H1 (cell line): ENCODE data around the gene SLC22A13. TPM values are rescaled to one million over a fixed set of nuclear protein-coding genes. Genes with fewer than 3 reads are reported as not detected.

Source experiments
- CTCF ChIA-PET: fragments of 300-600 bp; sonication (Branson Sonifier 250); formaldehyde crosslinking; loops from one replicate; lab custom pipeline; 2021; ENCODE audit not compliant: partially characterized antibody; lab: Charles Lee
- POLR2A ChIA-PET: fragments of 300-600 bp; sonication (Branson Sonifier 250); formaldehyde crosslinking; loops from one replicate; lab custom pipeline; 2021; ENCODE audit warnings: inconsistent platforms; ENCODE audit not compliant: partially characterized antibody; lab: Charles Lee
- DNase-seq, 2 experiments: peaks; one replicate each; pipeline versions ENCODE4 v3.0.0 to v3.0.0-alpha.2; 2010 to 2022; ENCODE audit warnings: low spot score in 2 of 2, low read depth in 1 of 2, mixed read lengths in 1 of 2
- FAIRE-seq: peaks from 2 replicates; lab custom pipeline; 2011; peaks lifted over from hg19 to GRCh38; lab: Jason Lieb, UNC
- H2AFZ ChIP-seq: 2 replicates; pipeline ENCODE4 v1.8.1; 2012; ENCODE audit warnings: low read length, inconsistent platforms
- H2AK5ac ChIP-seq: 2 replicates; pipeline ENCODE4 v1.6.1; 2013; ENCODE audit warnings: low read depth, low read length
- H2BK120ac ChIP-seq: replicated peaks from 2 replicates; pipeline ENCODE3; 2013; ENCODE audit warnings: low read depth, low read length, inconsistent platforms
- H2BK12ac ChIP-seq: 2 replicates; pipeline ENCODE4 v1.6.1; 2013; ENCODE audit warnings: low read depth, low read length
- H2BK15ac ChIP-seq: 2 replicates; pipeline ENCODE4 v1.6.1; 2013; ENCODE audit warnings: low read length
- H2BK20ac ChIP-seq: 2 replicates; pipeline ENCODE4 v1.6.1; 2013; ENCODE audit warnings: low read length
- H2BK5ac ChIP-seq: 2 replicates; pipeline ENCODE4 v1.6.1; 2013; ENCODE audit warnings: low read depth, low read length
- H3K14ac ChIP-seq: 2 replicates; pipeline ENCODE4 v1.6.1; 2013; ENCODE audit warnings: inconsistent platforms; ENCODE audit not compliant: insufficient read length
- H3K18ac ChIP-seq: 2 replicates; pipeline ENCODE4 v1.6.1; 2013; ENCODE audit warnings: low read length; ENCODE audit errors: extremely low read depth
- H3K23ac ChIP-seq: 2 replicates; pipeline ENCODE4 v1.6.1; 2013; ENCODE audit warnings: inconsistent platforms; ENCODE audit not compliant: insufficient read length
- H3K23me2 ChIP-seq: 2 replicates; pipeline ENCODE4 v1.6.1; 2013; ENCODE audit warnings: low read depth, low read length
- H3K27ac ChIP-seq: 2 replicates; pipeline ENCODE4 v1.6.1; 2011; ENCODE audit warnings: low read depth, low read length, inconsistent platforms
- H3K27me3 ChIP-seq, 4 experiments: replicated peaks in 1 of 4; 1 replicate in 1 of 4; 2 replicates in 3 of 4; pipeline versions ENCODE4 v1.6.1 to v1.8.1; 2011 to 2013; ENCODE audit warnings: low read length in 3 of 4, mild to moderate bottlenecking in 3 of 4, inconsistent platforms in 2 of 4, mixed read lengths in 2 of 4, moderate library complexity in 1 of 4; ENCODE audit not compliant: control insufficient read depth in 3 of 4, insufficient read depth in 3 of 4; ENCODE audit errors: extremely low read depth in 1 of 4
- H3K36me3 ChIP-seq, 4 experiments: 2 replicates each; pipeline versions ENCODE4 v1.6.1 to v1.8.1; 2011 to 2013; ENCODE audit warnings: mild to moderate bottlenecking in 4 of 4, low read length in 3 of 4, moderate library complexity in 2 of 4, control low read depth in 1 of 4, inconsistent platforms in 1 of 4; ENCODE audit not compliant: insufficient read depth in 4 of 4, control insufficient read depth in 2 of 4
- H3K4ac ChIP-seq: replicated peaks from 2 replicates; pipeline ENCODE3; 2013; ENCODE audit warnings: low read length, low read depth, mixed read lengths, inconsistent platforms; ENCODE audit not compliant: insufficient read length
- H3K4me1 ChIP-seq, 4 experiments: replicated peaks in 1 of 4; 1 replicate in 1 of 4; 2 replicates in 3 of 4; pipeline versions ENCODE4 v1.6.1 to v1.8.1; 2011 to 2013; ENCODE audit warnings: low read length in 3 of 4, inconsistent platforms in 2 of 4, mixed read lengths in 1 of 4; ENCODE audit not compliant: insufficient read depth in 4 of 4, control insufficient read depth in 3 of 4
- H3K4me2 ChIP-seq, 2 experiments: 2 replicates each; pipeline versions ENCODE4 v1.6.1 to v1.8.1; 2011 to 2013; ENCODE audit warnings: low read depth in 2 of 2, low read length in 2 of 2, control low read depth in 1 of 2, inconsistent platforms in 1 of 2, mild to moderate bottlenecking in 1 of 2; ENCODE audit not compliant: insufficient read depth in 1 of 2
- H3K4me3 ChIP-seq, 4 experiments: fragments of 200-600, 300-600 bp in 1 of 4; sonication (generic), shearing (Covaris generic), sonication (Bioruptor Twin) in 1 of 4; 2 replicates each; pipeline versions ENCODE4 v1.5.1 to v1.8.1; 2011 to 2016; ENCODE audit warnings: low read length in 4 of 4, low read depth in 3 of 4, control low read depth in 2 of 4, inconsistent platforms in 2 of 4, mild to moderate bottlenecking in 2 of 4, mixed read lengths in 1 of 4, moderate library complexity in 1 of 4; ENCODE audit not compliant: insufficient read depth in 2 of 4; ENCODE audit errors: extremely low read depth in 1 of 4
- H3K56ac ChIP-seq: replicated peaks from 2 replicates; pipeline ENCODE3; 2013; ENCODE audit warnings: low read depth, mild to moderate bottlenecking, mixed read lengths, low read length, inconsistent platforms; ENCODE audit not compliant: insufficient read length
- H3K79me1 ChIP-seq: 2 replicates; pipeline ENCODE4 v1.6.1; 2013; ENCODE audit warnings: low read depth, low read length, control low read depth
- H3K79me2 ChIP-seq, 2 experiments: 2 replicates each; pipeline versions ENCODE4 v1.6.1 to v1.8.1; 2012 to 2013; ENCODE audit warnings: low read length in 2 of 2, mild to moderate bottlenecking in 2 of 2, inconsistent platforms in 1 of 2; ENCODE audit not compliant: insufficient read depth in 2 of 2, control insufficient read depth in 1 of 2
- H3K9ac ChIP-seq, 4 experiments: replicated peaks in 1 of 4; 1 replicate in 1 of 4; 2 replicates in 3 of 4; pipeline versions ENCODE4 v1.6.1 to v1.8.1; 2011 to 2013; ENCODE audit warnings: low read depth in 3 of 4, low read length in 3 of 4, control low read depth in 2 of 4, mild to moderate bottlenecking in 2 of 4, moderate library complexity in 2 of 4, inconsistent platforms in 1 of 4; ENCODE audit errors: extremely low read depth in 1 of 4
- H3K9me3 ChIP-seq, 2 experiments: 2 replicates each; pipeline versions ENCODE4 v1.6.1 to v1.8.1; 2012 to 2013; ENCODE audit warnings: mild to moderate bottlenecking in 2 of 2, moderate library complexity in 2 of 2, control low read depth in 1 of 2, inconsistent platforms in 1 of 2, low read depth in 1 of 2, low read length in 1 of 2, mixed read lengths in 1 of 2; ENCODE audit not compliant: insufficient read depth in 2 of 2
- H4K20me1 ChIP-seq, 2 experiments: replicated peaks in 1 of 2; 2 replicates each; pipeline versions ENCODE3 to v1.8.1; 2011 to 2013; ENCODE audit warnings: inconsistent platforms in 2 of 2, low read length in 2 of 2, mild to moderate bottlenecking in 1 of 2; ENCODE audit not compliant: insufficient read depth in 2 of 2, control insufficient read depth in 1 of 2
- H4K5ac ChIP-seq: 2 replicates; pipeline ENCODE4 v1.6.1; 2013; ENCODE audit warnings: low read length, low read depth, mixed read lengths, inconsistent platforms; ENCODE audit not compliant: insufficient read length
- H4K8ac ChIP-seq: 2 replicates; pipeline ENCODE4 v1.8.0; 2013; ENCODE audit warnings: mild to moderate bottlenecking, moderate library complexity, low read length, inconsistent platforms; ENCODE audit not compliant: insufficient read depth; ENCODE audit errors: extremely low read depth
- H4K91ac ChIP-seq: replicated peaks from 2 replicates; pipeline ENCODE3; 2013; ENCODE audit warnings: low read length, mixed read lengths, inconsistent platforms; ENCODE audit not compliant: insufficient read length
- ATF2 ChIP-seq: IDR thresholded peaks from 2 replicates; pipeline ENCODE4 v1.6.1; 2012; ENCODE audit warnings: low read length, inconsistent platforms
- GABPA ChIP-seq: IDR thresholded peaks from 2 replicates; pipeline ENCODE4 v1.6.1; 2011; ENCODE audit warnings: mild to moderate bottlenecking, low read length, moderate library complexity, borderline replicate concordance; ENCODE audit not compliant: insufficient read depth
- GTF2F1 ChIP-seq: IDR thresholded peaks from 2 replicates; pipeline ENCODE4 v1.6.1; 2012; ENCODE audit warnings: low read depth, low read length, improper control_type of control experiment, borderline replicate concordance
- SP4 ChIP-seq: IDR thresholded peaks from 2 replicates; pipeline ENCODE4 v1.6.1; 2012; ENCODE audit warnings: low read length, inconsistent platforms
- TBP ChIP-seq: IDR thresholded peaks from 2 replicates; pipeline ENCODE4 v1.6.1; 2011; ENCODE audit warnings: low read depth, low read length, improper control_type of control experiment
- WGBS, 2 experiments: shearing (Covaris generic) in 1 of 2; methylation state at CpG; one replicate each; pipeline versions ENCODE4 v1.1.6 to v1.1.7; 2013 to 2015; ENCODE audit warnings: low lambda C conversion rate in 2 of 2, mixed read lengths in 2 of 2, inconsistent platforms in 1 of 2, low coverage in 1 of 2, missing lambda C conversion rate in 1 of 2; ENCODE audit not compliant: insufficient replicate concordance in 2 of 2, insufficient coverage in 1 of 2, insufficient read length in 1 of 2; ENCODE audit errors: extremely low coverage in 1 of 2, missing lambda C conversion rate in 1 of 2; 5-methylcytosine and 5-hydroxymethylcytosine counted together
- polyA plus RNA-seq, 7 experiments: library from polyadenylated mRNA; depleted of rRNA in 3 of 7; stranded (reverse) in 5 of 7; unstranded in 2 of 7; fragments of >200 nt in 5 of 7; fragments of 200-250 nt in 2 of 7; gene quantifications; 1 replicate in 5 of 7; 2 replicates in 1 of 7; 4 replicates in 1 of 7; pipeline versions ENCODE4 v1.2.1 to v1.2.3, GENCODE V29; 2011 to 2013; ENCODE audit warnings: missing spikeins in 2 of 7, mixed read lengths in 2 of 7
- total RNA-seq: library from RNA; stranded (reverse); fragmentation: NEBNext Ultra II Directional; extraction: Animal tissue kit (Norgen Biotek cat#: 25700); gene quantifications from 2 replicates; pipeline ENCODE4 v1.2.1, GENCODE V29; 2021

The SLC22A13 gene
- total and polyA plus RNA-seq, 2 of the 8 experiments (the other 6 are each of a cell fraction or from before 2014, with no cell fraction given), result 0.05 to 0.41 TPM

- no peak overlapping the region for H2AK5ac ChIP-seq
- DNase-seq (no peak), FAIRE-seq (no peak)
- POLR2A ChIA-PET, result interaction anchor here (1.1 kb wide), 1 partner anchor 11 kb away, joined by 3 read pairs; no protein-coding TSS in a partner anchor
- no peaks in the 10 kb centered on the region for H3K27me3 ChIP-seq
- no peak overlapping the region for H2BK120ac ChIP-seq
- H2BK20ac ChIP-seq, result no peak overlapping the region
- no peak overlapping the region for H4K5ac ChIP-seq
- H3K4ac ChIP-seq, result no peak overlapping the region
- no peak overlapping the region for H3K14ac ChIP-seq
- H4K91ac ChIP-seq, result no peak overlapping the region
- H3K9me3 ChIP-seq, result no peaks in the 10 kb centered on the region
- no peak overlapping the region for H4K8ac ChIP-seq
- no peak overlapping the region for H3K56ac ChIP-seq
- CTCF ChIA-PET, result interaction anchor here (0.7 to 1.7 kb wide), 2 partner anchors 65 to 99 kb away, joined by 3 to 5 read pairs; no protein-coding TSS in a partner anchor
- H3K79me1 ChIP-seq, result no peaks in the 10 kb centered on the region
- H3K23me2 ChIP-seq, result no peaks in the 10 kb centered on the region
- H2AFZ ChIP-seq, result no peak overlapping the region
- H3K4me3 ChIP-seq, result no peak overlapping the region
- no peak overlapping the region for H3K4me2 ChIP-seq
- H3K79me2 ChIP-seq, result no peaks in the 10 kb centered on the region
- no peak overlapping the region for H3K9ac ChIP-seq
- no peak overlapping the region for H2BK5ac ChIP-seq
- H3K23ac ChIP-seq, result no peak overlapping the region
- TF ChIP-seq ATF2 (no peak), TBP (no peak), GABPA (no peak), GTF2F1 (no peak), SP4 (no peak)
- H2BK15ac ChIP-seq, result no peak overlapping the region
- H3K18ac ChIP-seq, result no peak overlapping the region
- peaks cover 0 to 33% (median 13%) of the 10 kb centered on the region in 4 experiments; a peak in 5 of 8 replicates for H3K36me3 ChIP-seq
- no peak overlapping the region for H2BK12ac ChIP-seq
- no peaks in the 10 kb centered on the region for H3K4me1 ChIP-seq
- no peak overlapping the region for H3K27ac ChIP-seq
- 81% methylated on average over 2 of the region's 2 CpGs; no CpG with 5 or more reads in 1 of the 2 experiments for WGBS, 2 experiments
- H4K20me1 ChIP-seq, result no peaks in the 10 kb centered on the region
These were observed 32.9 kb upstream of the SLC22A13 start for GRCh38 chr3:38232701-38233100.
